OCI-LY1 (cell line): ENCODE results near the gene MRPL49.

Experiments used
- H2AFZ ChIP-seq: fragments of 200-600 bp; sonication (generic), shearing (Covaris generic); 2 replicates; pipeline ENCODE4 v1.6.0; 2014; ENCODE audit warnings: antibody characterized with exemption, mild to moderate bottlenecking, low read length
- H3F3A ChIP-seq: fragments of 200-600 bp; sonication (generic), shearing (Covaris generic); 2 replicates; pipeline ENCODE4 v1.6.0; 2014; ENCODE audit warnings: mild to moderate bottlenecking, antibody characterized with exemption, low read length, moderate library complexity; ENCODE audit not compliant: insufficient read depth
- H3K27ac ChIP-seq: fragments of 200-600 bp; sonication (generic); 2 replicates; pipeline ENCODE4 v1.5.1; 2014; ENCODE audit warnings: low read length, mixed run types, mild to moderate bottlenecking, low read depth; ENCODE audit not compliant: poor library complexity, severe bottlenecking
- H3K27me3 ChIP-seq: fragments of 200-600 bp; sonication (generic); 2 replicates; pipeline ENCODE4 v1.6.0; 2014; ENCODE audit warnings: antibody characterized with exemption, mild to moderate bottlenecking, low read length, moderate library complexity; ENCODE audit not compliant: insufficient read depth
- H3K36me3 ChIP-seq: fragments of 200-600 bp; sonication (generic); 2 replicates; pipeline ENCODE4 v1.6.1; 2014; ENCODE audit warnings: mild to moderate bottlenecking, antibody characterized with exemption, low read length, moderate library complexity, mixed read lengths; ENCODE audit not compliant: insufficient read depth
- H3K4me1 ChIP-seq: fragments of 200-600 bp; sonication (generic); 2 replicates; pipeline ENCODE4 v1.5.1; 2014; ENCODE audit warnings: mild to moderate bottlenecking, low read length, moderate library complexity; ENCODE audit not compliant: insufficient read depth, severe bottlenecking
- H3K4me2 ChIP-seq: fragments of 200-600 bp; sonication (generic), shearing (Covaris generic); 2 replicates; pipeline ENCODE4 v1.6.1; 2014; ENCODE audit warnings: low read length
- H3K4me3 ChIP-seq: fragments of 200-600 bp; sonication (generic); 2 replicates; pipeline ENCODE4 v1.5.1; 2014; ENCODE audit warnings: low read length, low read depth, mild to moderate bottlenecking, mixed read lengths; ENCODE audit not compliant: poor library complexity, severe bottlenecking
- H3K79me2 ChIP-seq: fragments of 200-600 bp; shearing (Covaris generic); 2 replicates; pipeline ENCODE4 v1.6.1; 2016; ENCODE audit warnings: mixed run types, low read length, mixed read lengths; ENCODE audit not compliant: insufficient read depth
- H3K9ac ChIP-seq: fragments of 200-600 bp; sonication (generic), shearing (Covaris generic); 2 replicates; pipeline ENCODE4 v1.6.1; 2014; ENCODE audit warnings: mild to moderate bottlenecking, low read length, mixed read lengths
- H3K9me2 ChIP-seq: fragments of 200-600 bp; sonication (generic), shearing (Covaris generic); 2 replicates; pipeline ENCODE4 v1.6.1; 2014; ENCODE audit warnings: low read depth, mild to moderate bottlenecking, low read length, mixed read lengths
- H3K9me3 ChIP-seq: fragments of 200-600 bp; shearing (Covaris generic); 2 replicates; pipeline ENCODE4 v1.6.1; 2014; ENCODE audit warnings: low read length, mixed read lengths
- H4K20me1 ChIP-seq: fragments of 200-600 bp; sonication (generic), shearing (Covaris generic); 2 replicates; pipeline ENCODE4 v1.6.0; 2016; ENCODE audit warnings: mild to moderate bottlenecking, low read length; ENCODE audit not compliant: insufficient read depth
- EZH2 ChIP-seq: fragments of 200-600 bp; sonication (generic), shearing (Covaris generic); IDR thresholded peaks from 2 replicates; pipeline ENCODE4 v1.8.0; 2017; ENCODE audit warnings: borderline replicate concordance, mixed run types, mild to moderate bottlenecking, antibody characterized with exemption, low read length, moderate library complexity, mixed read lengths
- TF ChIP-seq, protein P1 (sequence below): fragments of 200-600 bp; sonication (generic), shearing (Covaris generic); IDR thresholded peaks from 2 replicates; pipeline ENCODE4 v1.5.1; 2017; ENCODE audit warnings: mild to moderate bottlenecking, antibody characterized with exemption, low read length, moderate library complexity, mixed read lengths

Gene MRPL49

DNA sequence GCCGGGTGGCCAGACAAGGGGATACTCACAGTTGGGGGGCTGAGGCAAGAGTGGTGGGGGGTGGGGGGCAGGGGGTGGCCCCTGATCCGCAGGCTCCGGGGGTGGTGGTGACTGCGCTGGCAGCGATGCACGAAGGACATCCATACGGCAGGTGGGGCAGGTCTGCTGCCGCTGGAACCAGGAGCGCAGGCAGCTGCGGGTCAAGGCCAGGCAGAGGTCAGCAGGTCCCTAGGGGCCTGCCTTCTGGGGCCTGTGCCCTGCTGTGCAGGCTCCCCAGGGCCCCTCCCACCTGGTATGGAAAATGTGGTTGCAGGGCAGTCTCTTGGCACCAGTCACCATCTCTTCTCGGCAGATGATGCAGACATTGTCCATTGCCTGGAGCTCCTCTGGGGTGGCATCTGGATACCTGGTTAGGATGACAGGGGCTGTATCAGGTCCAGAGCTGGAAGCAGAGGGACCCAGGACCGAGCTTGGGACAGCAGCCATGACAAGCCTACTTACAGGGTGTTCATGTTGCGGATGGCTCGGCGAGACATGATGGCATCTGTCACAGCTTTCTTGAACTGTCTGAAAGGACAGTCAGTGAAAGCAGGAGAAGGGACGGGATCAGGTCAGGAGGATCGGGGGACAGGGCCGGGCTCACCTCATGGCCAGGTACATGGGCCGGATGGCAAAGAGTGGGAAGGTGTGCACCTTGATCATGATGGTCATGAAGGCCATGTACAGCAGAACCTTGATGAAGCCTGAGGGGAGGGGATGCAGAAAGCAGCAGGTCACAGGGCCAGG, 8.7 kb downstream of the MRPL49 start:
- H3F3A ChIP-seq = peaks cover 16% of the 10 kb centered on the region; the same call in 1 of the 2 replicates
- peak overlapping the region; percentile 93 for H3K4me2 ChIP-seq
- peaks cover 42% of the 10 kb centered on the region for H3K4me1 ChIP-seq
- H3K9ac ChIP-seq = peak overlapping the region; percentile 76
- peak overlapping the region; percentile 99 for H3K27ac ChIP-seq
- H4K20me1 ChIP-seq = no peaks in the 10 kb centered on the region
- H3K36me3 ChIP-seq = peaks cover 79% of the 10 kb centered on the region
- no peaks in the 10 kb centered on the region for H3K27me3 ChIP-seq
- no peak overlapping the region for H2AFZ ChIP-seq
- peaks cover 8% of the 10 kb centered on the region; the same call in 1 of the 2 replicates for H3K79me2 ChIP-seq
- H3K9me3 ChIP-seq = no peaks in the 10 kb centered on the region
- no peaks in the 10 kb centered on the region for H3K9me2 ChIP-seq
- TF ChIP-seq, protein P1, sequence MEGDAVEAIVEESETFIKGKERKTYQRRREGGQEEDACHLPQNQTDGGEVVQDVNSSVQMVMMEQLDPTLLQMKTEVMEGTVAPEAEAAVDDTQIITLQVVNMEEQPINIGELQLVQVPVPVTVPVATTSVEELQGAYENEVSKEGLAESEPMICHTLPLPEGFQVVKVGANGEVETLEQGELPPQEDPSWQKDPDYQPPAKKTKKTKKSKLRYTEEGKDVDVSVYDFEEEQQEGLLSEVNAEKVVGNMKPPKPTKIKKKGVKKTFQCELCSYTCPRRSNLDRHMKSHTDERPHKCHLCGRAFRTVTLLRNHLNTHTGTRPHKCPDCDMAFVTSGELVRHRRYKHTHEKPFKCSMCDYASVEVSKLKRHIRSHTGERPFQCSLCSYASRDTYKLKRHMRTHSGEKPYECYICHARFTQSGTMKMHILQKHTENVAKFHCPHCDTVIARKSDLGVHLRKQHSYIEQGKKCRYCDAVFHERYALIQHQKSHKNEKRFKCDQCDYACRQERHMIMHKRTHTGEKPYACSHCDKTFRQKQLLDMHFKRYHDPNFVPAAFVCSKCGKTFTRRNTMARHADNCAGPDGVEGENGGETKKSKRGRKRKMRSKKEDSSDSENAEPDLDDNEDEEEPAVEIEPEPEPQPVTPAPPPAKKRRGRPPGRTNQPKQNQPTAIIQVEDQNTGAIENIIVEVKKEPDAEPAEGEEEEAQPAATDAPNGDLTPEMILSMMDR = no peak
- TF ChIP-seq EZH2 = no peak
- peak overlapping the region; percentile 95 for H3K4me3 ChIP-seq

DNA sequence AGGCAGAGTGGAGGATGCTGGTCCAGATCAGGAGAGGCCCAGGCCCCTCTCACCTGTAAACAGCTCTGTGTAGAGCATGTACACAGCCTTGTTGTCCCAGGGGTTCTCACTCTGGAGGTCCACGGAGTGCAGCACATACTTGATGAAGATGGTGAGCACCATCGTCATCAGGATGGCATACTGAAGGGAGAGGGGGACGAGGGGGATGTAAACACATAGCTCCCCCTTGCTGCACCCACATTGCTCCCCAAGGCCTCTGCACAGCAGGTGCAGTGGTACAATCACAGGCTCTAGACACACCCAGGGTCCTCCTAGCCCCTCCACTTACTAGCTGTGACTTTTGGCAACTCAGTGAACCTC, 9.3 kb downstream of the MRPL49 start:
- H2AFZ ChIP-seq = no peak overlapping the region
- H3K4me2 ChIP-seq = peak overlapping the region; percentile 93
- no peaks in the 10 kb centered on the region for H3K9me2 ChIP-seq
- H3K27ac ChIP-seq = peak overlapping the region; percentile 99
- no peaks in the 10 kb centered on the region for H3K27me3 ChIP-seq
- H3K4me3 ChIP-seq = peak overlapping the region; percentile 95
- H3K79me2 ChIP-seq = peaks cover 8% of the 10 kb centered on the region; the same call in 1 of the 2 replicates
- H3K9ac ChIP-seq = peak overlapping the region; percentile 76
- H3K4me1 ChIP-seq = peaks cover 48% of the 10 kb centered on the region
- H3K9me3 ChIP-seq = no peaks in the 10 kb centered on the region
- TF ChIP-seq, protein P1 = no peak
- TF ChIP-seq EZH2 = no peak
- peaks cover 73% of the 10 kb centered on the region for H3K36me3 ChIP-seq
- peaks cover 14% of the 10 kb centered on the region; the same call in 1 of the 2 replicates for H3F3A ChIP-seq
- H4K20me1 ChIP-seq = no peaks in the 10 kb centered on the region

DNA sequence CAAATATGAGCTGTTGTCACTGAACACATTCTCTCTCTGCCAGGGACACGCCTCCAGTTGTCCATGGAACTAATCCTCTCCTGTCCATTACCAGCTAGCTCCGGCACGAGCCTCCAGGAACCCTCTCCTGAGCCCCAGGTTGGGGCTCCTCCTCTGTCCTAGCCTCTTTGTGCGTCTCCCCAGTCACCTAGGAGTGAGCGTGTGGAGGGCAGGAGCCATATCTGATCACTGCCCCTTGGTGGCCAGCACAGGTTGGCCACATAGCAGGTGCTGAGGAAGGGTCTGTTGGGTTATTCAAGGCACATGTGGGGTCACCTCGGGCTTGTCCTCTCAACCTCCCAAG, 9.7 kb downstream of the MRPL49 start:
- Histone ChIP-seq H3F3A (0 out of 2 replicates have a peak, but pooled peaks cover 11% of the 10 kb centered on the region), H3K79me2 (peaks cover 8% of the 10 kb centered on the region; the same call in 1 of the 2 replicates), H3K27ac (peak overlapping the region; percentile 99), H3K9ac (peak overlapping the region; percentile 76), H3K4me3 (peak overlapping the region; percentile 95), H3K9me2 (no peaks in the 10 kb centered on the region), H3K9me3 (no peaks in the 10 kb centered on the region), H3K4me1 (peaks cover 50% of the 10 kb centered on the region), H2AFZ (no peak overlapping the region), H4K20me1 (no peaks in the 10 kb centered on the region), H3K36me3 (peaks cover 68% of the 10 kb centered on the region), H3K4me2 (peak overlapping the region; percentile 93), H3K27me3 (no peaks in the 10 kb centered on the region)
- TF ChIP-seq, protein P1 = no peak
- TF ChIP-seq EZH2 = no peak
